Testis (tissue), 2 donors: ENCODE measurements around the gene BCAR3.

ENCODE experiments used
- CTCF ChIP-seq, 3 experiments: fragments of 450-650 bp in 2 of 3; fragments of 200-600 bp in 1 of 3; sonication (generic) in 1 of 3; IDR thresholded peaks; one replicate each; pipeline ENCODE4 v1.5.1; 2016 to 2019; ENCODE audit warnings: antibody characterized with exemption in 3 of 3, mild to moderate bottlenecking in 2 of 3, moderate library complexity in 1 of 3
- POLR2A ChIP-seq: fragments of 450-650 bp; IDR thresholded peaks from one replicate; pipeline ENCODE4 v1.6.1; 2017; ENCODE audit warnings: antibody characterized with exemption, mild to moderate bottlenecking, moderate library complexity

GRCh38 chr1:93592551-93592949 is 89.1 kb downstream of the BCAR3 start:
- TF ChIP-seq CTCF (IDR thresholded peaks at IDR 0.05) (no peak), POLR2A (no peak)
